Measurements from ENCODE around the gene ZNF346.
"Not testable (repeated sequence)": the region's sequence is repeated elsewhere in the genome, so short reads cannot be mapped to it uniquely, and the experiment has no call there.

The ZNF346 gene

DNA sequence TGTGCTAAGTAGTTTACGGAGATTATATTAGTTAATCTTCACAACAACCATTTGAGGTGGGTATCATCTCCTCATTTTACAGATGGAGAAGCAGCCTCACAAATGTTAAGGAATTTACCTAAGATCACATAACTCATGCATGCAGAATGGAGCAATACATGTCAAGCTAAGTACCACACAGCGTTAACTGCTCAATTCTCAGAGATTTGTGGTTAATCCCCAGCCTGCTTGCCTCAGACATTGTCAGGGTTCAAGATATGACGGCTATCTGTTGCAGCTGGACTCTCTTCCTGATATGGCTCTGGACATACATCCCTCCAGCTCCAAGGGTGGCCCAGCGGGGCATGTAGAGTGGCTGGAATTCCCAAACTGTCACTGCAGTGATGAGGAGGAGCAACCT is 7.3 kb upstream of the ZNF346 start:
- no peak for FAIRE-seq

DNA sequence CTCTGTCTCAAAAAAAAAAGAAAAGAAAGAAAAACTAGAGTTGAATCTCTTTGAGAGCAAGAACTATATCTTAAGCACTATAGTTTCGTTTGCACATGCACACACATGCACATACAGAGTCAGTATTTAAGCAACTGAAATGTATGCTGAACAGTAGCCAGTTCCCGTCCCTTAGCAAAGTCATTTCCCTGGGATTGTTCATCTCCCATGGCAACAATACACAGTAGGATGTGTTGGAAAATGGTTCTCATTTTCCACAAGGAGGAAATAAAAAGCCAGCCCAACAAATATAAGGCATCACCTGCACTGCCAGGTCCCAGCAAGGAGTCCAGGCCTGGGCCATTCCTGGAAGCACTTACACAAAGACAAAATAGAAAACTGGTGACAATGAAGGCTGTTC is 4.2 kb upstream of the ZNF346 start:
- no peak for FAIRE-seq

DNA sequence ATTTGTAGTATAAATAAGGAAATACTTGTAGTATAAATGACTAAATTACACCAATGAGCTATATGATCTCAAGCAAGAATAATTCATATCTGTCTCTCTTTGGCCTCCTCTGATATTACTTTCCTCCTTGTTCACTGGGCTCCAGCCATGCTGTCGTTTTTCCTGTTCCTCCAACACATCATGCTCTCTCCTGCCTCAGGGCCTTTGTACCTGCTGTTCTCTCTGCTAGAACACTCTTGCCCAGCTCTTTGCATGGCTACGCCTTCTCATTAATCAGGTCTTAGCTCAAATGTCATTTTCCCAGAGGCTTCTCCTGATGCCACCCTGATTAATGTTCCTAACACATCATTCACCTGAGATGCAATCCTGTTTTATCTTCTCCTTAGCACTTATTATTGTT is 2.5 kb upstream of the ZNF346 start:
- no peak for FAIRE-seq

DNA sequence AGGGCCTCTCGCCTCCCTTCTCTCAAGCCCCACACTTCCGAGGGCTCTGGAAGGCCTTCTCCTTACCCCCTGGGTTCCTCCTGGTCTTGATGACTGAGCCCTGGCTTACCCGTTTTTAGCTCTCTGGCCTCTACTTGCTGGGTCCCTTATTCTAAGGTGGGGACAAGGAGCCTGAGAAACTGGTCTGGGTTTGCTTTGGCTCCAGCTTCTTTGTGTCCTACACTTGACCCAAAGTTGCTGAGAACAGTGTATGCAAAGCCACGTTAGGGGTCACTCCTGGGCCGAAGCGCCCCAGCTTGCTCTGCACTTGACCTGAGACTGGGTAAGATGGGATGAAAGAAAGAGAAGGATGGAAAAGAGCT is 788 bp downstream of the ZNF346 start:
- no peak for FAIRE-seq

DNA sequence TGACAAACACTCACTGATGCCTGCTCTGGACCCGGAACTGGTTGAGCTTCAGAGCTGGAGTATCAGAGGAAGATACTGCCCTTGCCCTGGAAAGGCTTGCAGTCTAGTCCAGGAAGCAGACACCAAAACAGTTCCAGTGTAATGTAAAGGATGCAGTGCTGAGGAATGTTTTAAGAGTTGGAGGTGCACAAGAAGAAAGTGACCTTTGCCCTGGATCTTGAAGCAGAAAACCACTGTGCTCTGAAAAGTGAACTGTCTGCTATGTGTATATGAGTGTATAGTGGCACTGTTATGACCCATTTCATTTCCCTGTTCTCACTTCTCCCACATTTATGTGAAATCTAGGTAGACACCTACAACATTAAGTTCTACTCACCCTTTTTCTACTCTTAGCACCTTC is 2.1 kb downstream of the ZNF346 start:
- no peak for FAIRE-seq

DNA sequence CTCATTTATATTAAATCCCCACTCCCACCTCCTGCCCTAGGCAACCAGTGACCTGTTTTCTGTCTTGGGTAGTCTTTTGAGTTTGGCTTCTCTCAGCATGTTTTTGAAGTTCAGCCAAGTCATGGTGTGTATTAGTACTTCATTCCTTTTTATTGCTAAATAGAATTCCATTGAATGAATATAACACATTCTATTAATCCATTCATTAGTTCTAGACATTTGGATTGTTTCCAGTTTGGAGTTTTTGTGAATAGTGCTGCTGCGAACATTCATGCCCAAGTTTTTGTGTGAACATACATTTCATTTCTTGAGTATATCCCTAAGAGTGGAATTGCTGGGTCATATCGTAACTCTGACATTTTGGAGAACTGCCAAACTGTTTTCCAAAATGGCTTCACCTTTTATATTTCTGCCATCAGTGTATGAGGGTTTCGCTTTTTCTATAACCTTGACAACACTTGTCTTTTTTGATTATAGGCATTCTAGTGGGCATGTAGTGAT is 2.7 kb downstream of the ZNF346 start:
- no peak for FAIRE-seq

DNA sequence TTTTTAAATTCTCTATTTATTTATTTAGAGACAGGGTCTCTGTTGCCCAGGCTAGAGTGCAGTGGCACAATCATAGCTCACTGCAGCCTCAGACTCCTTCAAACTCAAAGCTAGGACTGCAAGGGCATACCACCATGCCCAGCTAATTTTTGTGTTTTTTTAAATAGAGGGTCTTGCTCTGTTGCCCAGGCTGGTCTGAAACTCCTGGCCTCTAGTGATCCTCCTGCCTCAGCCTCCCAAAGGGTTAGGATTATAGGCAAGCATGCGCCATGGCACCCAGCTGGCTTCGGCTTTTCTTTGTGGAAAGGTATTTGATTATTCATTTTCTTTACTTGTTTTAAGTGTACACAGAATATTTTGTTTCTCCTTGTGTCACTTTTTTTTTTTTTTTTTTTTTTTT is 5.2 kb downstream of the ZNF346 start:
- FAIRE-seq = no peak

DNA sequence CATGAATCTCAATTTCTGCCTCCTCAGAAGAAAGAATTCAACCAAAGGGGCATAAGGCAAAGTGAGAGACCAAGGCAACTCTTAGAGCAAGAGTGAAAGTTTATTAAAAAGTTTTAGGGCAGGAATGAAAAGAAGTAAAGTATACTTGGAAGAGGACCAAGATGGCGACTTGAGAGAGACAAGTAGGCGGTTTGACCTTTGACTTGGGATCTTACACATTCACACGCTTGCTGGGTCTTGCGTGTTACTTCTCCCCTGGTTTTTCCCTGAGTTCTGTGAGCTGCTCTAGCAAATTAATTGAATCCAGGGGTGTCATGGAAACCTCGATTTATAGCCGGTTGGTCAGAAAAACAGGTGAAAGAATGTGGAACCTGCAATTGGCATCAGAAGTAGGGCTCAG is 7.0 kb downstream of the ZNF346 start:
- no peak for FAIRE-seq

DNA sequence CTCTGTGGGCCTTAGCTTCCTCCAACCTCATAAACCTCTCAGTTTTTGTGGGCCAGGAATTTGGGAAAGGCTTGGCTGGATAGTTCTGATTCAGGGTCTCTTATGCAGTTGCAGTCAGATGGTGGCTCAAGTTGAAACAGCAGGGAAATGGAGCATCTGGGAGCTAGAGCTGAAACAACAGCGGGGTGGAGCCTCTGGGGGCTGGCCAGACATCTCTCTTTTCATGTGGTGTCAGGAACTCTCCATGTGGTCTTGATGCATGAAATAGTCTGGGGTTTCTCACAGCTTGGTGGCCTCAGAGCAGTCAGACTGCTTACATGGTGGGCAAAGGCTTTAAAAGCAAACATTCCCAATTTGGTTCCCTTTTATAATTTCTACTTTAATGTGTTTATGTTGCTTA is 13.5 kb downstream of the ZNF346 start:
- no peak for FAIRE-seq

DNA sequence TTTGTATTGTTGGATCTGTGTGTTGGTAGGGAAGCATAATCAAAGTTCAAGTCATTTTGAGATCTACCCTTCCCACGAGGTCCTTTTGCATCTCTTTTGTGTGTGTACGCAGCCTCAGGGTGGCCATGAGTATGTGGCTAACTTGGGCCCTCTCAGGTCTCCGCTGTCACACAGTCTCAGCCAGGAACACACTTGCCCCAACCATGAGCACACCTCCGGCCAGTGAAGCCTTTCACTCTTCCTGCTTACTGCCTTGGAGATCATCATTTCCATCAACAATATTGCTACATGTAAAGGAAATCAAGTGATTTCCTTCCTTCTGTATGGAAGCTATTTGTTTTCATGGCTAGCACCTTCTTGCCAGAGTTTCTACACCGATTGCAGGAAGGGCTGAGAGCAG is 13.9 kb downstream of the ZNF346 start:
- no peak for FAIRE-seq

DNA sequence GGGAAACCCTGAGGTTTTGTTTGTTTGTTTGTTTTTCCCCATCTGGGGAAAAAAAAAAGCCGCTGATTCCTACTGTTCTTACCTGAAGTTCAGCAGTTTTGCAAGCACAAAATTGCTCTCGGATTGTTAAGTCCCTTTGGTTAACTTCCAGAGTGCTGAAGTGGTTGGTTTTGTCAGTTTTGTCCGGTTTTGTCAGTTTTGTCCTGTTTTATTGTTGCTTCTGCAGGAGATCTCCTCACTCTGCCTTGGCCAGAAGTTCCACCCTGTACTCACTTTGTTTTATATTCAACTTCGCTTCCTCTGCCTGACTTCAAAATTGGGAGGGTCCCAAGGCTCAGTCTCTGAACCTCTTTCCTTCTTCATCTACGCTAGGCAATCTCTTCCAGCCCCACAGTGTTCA is 14.4 kb downstream of the ZNF346 start:
- FAIRE-seq = no peak

DNA sequence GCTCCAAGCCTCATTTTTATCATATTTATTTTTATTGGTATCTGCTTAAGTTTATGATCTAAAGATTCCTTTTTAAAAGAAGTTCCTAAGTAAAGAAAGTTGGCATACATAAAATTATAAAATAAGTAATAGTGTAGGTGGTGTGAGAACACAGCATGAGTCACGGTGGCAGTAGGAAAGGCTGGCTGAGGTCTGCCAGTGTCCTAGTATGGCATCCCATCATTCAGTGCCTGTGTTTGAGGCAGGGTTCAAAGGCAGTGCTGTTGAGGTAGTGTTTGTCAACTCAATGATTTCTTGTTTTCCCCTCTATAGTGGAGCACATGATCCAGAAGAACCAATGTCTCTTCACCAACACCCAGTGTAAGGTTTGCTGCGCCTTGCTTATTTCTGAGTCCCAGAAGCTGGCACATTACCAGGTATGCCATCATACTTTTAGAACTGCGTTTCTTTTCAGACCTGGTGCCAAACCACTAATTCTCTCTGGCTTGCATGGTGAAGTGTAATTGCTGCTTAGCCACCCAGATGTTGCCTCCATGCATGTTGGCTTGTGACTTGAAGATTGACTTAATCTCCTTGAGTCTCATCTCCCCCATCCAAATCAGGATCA is 18.4 kb downstream of the ZNF346 start:
- no peak for FAIRE-seq

DNA sequence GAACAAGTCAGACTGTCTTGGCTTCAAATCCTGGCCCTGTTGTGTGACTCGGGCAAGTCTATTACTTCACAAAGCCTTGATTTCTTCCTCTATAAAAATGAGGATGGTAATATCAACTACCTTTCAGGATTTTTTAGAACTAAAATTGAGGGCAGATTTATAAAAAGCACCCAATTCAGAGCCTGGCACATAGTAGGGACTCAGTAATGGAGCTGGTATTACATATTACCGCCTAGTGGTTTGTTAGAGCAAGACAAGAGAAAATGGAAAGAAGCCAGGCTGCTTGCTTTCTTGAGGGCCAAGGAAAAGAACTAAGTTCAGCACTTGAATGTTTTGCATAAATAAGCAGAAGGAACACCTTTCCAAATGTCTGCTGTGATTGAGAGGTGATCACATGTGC is 19.4 kb downstream of the ZNF346 start:
- FAIRE-seq = no peak

DNA sequence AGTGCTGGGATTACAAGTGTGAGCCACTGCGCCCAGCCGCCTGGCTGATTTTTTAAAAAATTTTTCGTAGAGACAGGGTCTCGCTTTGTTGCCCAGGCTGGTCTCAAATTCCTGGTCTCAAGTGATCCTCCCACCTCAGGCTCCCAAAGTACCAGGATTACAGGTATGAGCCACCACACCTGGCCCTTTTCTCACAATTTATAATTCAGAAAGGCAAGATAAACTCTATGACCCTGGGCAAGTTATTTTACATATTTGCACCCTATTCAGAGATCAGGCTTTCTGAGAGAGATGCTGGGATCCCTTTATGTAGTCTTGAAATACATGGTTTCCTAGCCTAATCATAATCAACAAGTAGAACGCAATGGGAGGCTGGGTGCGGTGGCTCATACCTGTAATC is 20.6 kb downstream of the ZNF346 start:
- no peak for FAIRE-seq

DNA sequence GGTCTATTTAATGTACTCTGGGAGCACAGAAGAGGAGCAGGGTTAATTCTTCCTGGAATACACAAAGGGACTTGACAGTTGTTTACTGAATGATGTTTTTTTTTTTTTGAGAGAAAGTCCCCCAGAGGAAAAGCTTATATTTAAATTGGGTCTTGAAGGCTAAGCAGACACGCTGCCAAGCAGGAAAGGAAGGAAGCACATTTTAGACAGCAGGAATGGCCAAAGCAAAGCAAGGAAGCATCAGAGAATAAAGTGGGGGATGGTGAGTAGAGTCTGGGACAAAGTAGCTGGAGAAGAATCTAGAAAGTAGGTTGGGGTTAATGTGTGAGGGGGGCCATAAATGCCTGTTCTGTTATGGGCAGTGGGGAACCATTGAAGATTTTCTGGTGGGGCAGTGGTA is 21.5 kb downstream of the ZNF346 start:
- FAIRE-seq = no peak

DNA sequence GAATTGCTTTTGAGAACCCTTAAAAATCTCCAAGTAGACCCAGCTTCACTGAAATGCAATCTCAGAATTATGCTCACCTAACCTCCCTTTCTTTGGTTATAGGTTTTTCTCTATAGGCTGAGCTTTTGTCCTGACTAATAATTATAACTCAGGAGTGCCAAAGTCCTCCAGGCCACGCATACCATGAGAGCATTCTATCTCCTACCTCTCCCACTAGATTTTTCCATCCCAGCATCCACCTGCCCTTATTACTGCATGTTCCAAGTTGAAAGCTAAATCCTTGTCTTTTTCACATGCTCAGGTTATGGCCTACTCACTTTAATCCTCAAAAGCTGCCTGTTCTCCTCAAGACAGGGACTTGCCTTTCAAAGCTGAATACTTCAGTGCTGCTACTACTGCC is 22.1 kb downstream of the ZNF346 start:
- FAIRE-seq = no peak

DNA sequence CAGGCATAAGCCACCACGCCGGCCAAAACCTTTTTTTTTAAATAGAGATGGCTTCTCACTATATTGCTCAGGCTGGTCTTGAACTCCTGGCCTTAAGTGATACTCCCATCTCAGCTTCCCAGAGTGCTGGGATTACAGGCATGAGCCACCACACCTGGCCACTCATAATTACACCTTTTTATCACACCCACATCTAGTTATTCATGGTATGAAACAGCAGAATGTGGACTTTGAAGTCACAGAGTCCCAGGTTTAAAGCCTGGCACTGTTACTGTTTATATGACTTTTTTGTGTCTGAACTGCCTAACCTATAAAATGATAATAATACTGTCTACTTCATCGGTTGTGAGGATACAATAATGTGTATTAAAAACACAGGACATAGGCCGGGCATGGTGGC is 23.1 kb downstream of the ZNF346 start:
- no peak for FAIRE-seq

DNA sequence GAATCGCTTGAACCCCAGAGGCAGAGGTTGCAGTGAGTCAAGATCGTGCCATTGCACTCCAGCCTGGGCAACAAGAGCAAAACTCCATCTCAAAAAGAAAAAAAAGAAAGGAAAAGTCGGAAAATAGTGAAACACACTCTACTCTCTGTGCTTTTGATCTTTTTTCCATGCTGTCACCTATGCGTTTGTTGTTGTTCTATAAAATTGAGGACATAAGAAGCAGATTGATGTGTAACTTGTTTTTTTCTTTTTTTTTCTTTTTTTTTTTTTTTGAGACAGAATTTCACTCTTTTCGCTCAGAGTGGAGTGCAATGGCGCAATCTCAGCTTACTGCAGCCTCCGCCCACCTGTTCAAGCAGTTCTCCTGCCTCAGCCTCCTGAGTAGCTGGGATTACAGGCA is 26.0 kb downstream of the ZNF346 start:
- FAIRE-seq = not testable (repeated sequence)

DNA sequence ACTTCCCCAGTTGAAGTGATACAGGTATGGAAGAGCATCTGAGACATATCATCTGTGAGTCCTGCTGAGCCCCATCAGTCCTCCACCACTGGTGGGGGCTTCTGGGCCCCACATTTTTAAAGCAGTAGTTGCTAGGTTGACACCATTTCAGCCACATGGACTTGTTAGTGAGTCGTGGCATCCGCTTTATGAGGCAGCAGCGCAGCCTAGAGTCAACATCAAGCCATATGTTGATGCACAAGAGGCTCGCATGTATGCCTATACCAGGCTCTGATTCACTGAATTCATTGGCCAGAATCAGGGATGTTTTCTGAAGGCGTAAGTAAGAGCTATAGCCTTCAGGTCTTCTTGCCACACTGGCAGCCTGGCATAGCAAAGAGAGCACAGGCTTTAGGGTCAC is 26.8 kb downstream of the ZNF346 start:
- no peak for FAIRE-seq

DNA sequence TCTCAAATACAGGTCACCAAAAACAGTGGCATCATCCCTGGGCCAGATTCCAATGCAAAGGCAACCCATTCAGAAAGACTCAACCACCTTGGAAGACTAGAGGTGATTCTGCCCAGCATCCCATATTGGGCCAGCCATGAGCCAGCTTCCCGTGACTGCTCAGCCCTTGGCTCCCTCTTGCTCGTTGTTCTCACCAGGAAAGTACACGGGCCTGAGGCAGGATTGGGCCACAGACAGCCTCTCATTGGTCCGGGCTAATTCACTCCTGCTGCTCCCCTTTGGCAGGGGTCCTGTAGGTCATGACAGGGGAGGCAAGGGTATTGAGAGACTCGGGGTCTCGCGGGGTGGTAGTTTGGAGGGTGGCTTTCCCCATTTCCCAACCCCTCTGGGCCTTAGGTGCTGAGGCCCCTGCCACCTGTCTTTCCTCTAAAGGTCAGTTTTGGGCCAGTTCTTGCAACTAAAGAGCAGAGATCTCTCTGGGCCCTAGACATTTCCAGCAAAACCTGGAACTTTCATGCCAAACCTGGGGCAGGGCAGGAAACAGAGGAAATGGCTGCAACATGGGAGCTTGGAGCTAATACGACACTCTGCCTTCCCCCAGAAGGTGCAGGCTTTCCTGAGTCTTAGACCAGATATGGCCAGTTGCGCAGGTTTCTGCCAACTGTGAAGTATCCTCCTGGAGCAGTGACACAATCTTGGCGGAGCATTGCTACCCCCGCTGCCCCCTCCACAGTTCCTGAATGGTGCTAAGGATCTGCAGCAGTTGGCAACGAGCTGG is 42.2 kb downstream of the ZNF346 start:
- no peak for FAIRE-seq

DNA sequence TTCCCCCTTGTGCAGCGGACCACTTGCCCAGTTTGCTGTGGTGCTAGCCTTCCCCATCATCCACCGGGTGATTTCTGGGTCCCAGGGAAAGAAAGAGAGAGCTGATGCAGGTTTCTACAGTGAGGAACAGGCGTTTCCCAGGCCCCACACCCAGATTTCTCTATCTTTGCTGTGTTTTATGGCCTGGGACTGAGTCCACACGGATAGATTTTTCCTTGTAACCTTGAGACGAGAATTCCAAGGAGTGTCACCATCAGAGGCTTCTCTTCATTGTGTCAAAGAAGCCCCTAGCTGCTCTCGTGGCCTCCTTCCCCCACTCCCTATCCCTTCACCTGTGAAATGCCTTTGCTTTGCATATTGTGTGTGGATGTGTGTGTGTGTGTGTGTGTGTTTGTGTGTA is 43.0 kb downstream of the ZNF346 start:
- FAIRE-seq = no peak

DNA sequence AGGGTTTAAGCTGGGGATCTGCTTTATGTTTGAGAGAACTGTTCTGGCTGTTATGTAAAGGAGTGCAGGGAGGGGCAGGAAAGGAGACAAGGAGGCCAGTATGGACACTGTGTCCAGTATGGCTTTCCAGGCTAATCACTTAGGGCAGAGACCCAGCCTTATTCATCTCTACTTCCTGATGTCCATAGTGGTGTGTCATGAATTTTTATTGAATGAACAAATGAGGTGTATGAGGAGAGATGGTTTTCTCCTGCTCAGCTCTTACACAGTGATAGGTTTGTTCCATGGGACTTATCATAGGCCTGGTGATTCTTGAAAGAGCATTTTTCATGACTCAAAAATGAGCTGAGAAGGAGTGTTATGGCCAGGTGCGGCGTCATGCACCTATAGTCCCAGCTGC is 43.7 kb downstream of the ZNF346 start:
- FAIRE-seq = no peak

DNA sequence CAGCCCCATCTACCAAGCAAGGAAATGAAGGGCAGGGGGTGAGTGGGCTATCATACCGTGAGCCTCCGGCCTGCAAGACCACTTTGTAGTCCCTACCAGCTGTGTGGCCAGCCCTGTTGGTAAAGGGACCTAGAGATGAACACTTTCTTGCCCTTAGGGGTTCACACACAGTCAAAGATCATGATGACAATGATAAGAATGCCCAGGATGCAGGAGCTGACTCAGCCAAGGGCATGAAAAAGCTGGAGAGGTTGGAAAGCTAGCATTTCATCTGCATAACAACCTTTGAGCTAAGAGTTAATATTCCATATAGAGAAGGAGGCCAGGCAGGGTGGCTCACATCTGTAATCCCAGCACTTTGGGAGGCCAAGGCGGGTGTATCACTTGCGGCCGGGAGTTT is 45.0 kb downstream of the ZNF346 start:
- FAIRE-seq = no peak

DNA sequence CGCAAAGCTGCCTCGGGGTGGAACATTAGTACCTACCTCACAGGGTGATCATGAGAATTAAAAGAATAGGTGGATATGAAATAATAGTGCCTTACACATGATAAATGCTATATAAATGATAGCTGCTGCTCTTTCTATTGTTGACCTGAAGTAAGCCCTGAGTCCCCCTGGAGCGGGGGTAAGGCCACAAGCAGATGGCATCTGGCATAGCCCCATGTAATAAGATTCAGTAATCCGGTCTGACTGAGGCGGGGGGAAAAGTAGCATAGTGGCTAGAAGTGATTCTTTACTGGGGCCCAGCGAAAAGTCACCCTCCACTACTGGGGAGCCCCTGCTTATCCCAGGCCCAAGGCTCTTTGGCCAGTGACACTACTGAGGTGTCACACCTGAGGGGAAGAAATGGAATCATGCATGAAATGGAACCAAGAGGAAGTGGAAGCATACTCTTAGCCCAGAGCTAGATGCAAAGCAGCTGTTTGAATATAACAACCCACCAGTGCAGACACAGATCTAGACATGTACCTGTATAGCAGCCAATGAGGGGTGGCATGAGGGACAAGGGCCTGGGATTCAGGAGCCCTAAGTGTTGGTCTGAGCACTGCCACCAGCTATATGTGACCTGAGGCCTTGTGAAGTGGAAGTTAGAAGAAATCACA is 48.2 kb downstream of the ZNF346 start:
- no peak for FAIRE-seq
